Middle frontal gyrus (tissue), 1 donor: Measurements from ENCODE around the gene ARMH1.

ENCODE experiments used
- DNase-seq: peaks from one replicate; pipeline ENCODE4 v3.0.0-alpha.2; 2015; ENCODE audit warnings: low spot score; ENCODE audit errors: extremely low spot score

The ARMH1 gene

GRCh38 chr1:44644806-44645205 is 29.7 kb upstream of the ARMH1 start:
- DNase-seq, result no peak

- DNase-seq, result peak; percentile 86
These were observed 28.9 kb upstream of the ARMH1 start for GRCh38 chr1:44645476-44646244.

GRCh38 chr1:44646261-44647110 is 28.0 kb upstream of the ARMH1 start:
- DNase-seq, result no peak

- DNase-seq, result no peak
These were observed 26.6 kb upstream of the ARMH1 start for GRCh38 chr1:44647896-44648295.

- DNase-seq, result no peak
These were observed 25.8 kb upstream of the ARMH1 start for GRCh38 chr1:44648529-44649250.

- no peak for DNase-seq
These were observed 24.7 kb upstream of the ARMH1 start for GRCh38 chr1:44649788-44650158.

- no peak for DNase-seq
These were observed 24.2 kb upstream of the ARMH1 start for GRCh38 chr1:44650159-44650831.

- DNase-seq, result no peak
These were observed 23.4 kb upstream of the ARMH1 start for GRCh38 chr1:44651069-44651468.

GRCh38 chr1:44652445-44653106 is 21.9 kb upstream of the ARMH1 start:
- DNase-seq, result peak; percentile 78

GRCh38 chr1:44653107-44653964 is 21.2 kb upstream of the ARMH1 start:
- DNase-seq, result no peak

GRCh38 chr1:44654621-44655187 is 19.8 kb upstream of the ARMH1 start:
- no peak for DNase-seq

GRCh38 chr1:44655609-44656008 is 18.9 kb upstream of the ARMH1 start:
- DNase-seq, result no peak

- no peak for DNase-seq
These were observed 14.9 kb upstream of the ARMH1 start for GRCh38 chr1:44659566-44659965.

- DNase-seq, result peak; percentile 44
These were observed 14.3 kb upstream of the ARMH1 start for GRCh38 chr1:44660176-44660575.

GRCh38 chr1:44661781-44662682 is 12.5 kb upstream of the ARMH1 start:
- no peak for DNase-seq

GRCh38 chr1:44662683-44663030 is 11.9 kb upstream of the ARMH1 start:
- DNase-seq, result no peak

GRCh38 chr1:44663417-44663816 is 11.1 kb upstream of the ARMH1 start:
- DNase-seq, result no peak

- DNase-seq, result no peak
These were observed 9.7 kb upstream of the ARMH1 start for GRCh38 chr1:44664730-44665370.
